Keratinocyte (primary cell): Measurements from ENCODE around the gene AIG1. TPM values are rescaled to one million over a fixed set of nuclear protein-coding genes. Genes with fewer than 3 reads are reported as not detected.
A peak's percentile ranks its signal among the peaks of the same experiment; 100 is the strongest.

Source experiments
- DNase-seq: peaks from one replicate; pipeline ENCODE4 v3.0.0-alpha.2; 2011; ENCODE audit warnings: low read depth, missing footprints, low spot score
- FAIRE-seq: peaks from 2 replicates; lab custom pipeline; 2011; peaks lifted over from hg19 to GRCh38; lab: Jason Lieb, UNC
- H2AFZ ChIP-seq: 2 replicates; pipeline ENCODE4 v1.6.0; 2012; ENCODE audit warnings: low read length, control low read depth, inconsistent platforms; ENCODE audit not compliant: control insufficient read depth
- H3K27ac ChIP-seq: 2 replicates; pipeline ENCODE4 v1.5.1; 2011; ENCODE audit warnings: low read length; ENCODE audit not compliant: control insufficient read depth, insufficient read depth
- H3K27me3 ChIP-seq: 3 replicates; pipeline ENCODE4 v1.6.0; 2011; ENCODE audit warnings: low read length; ENCODE audit not compliant: control insufficient read depth, insufficient read depth; ENCODE audit errors: extremely low read depth
- H3K36me3 ChIP-seq, 2 experiments: 2 replicates in 1 of 2; 3 replicates in 1 of 2; pipeline ENCODE4 v1.5.1; 2011; ENCODE audit warnings: low read length in 2 of 2, mild to moderate bottlenecking in 1 of 2; ENCODE audit not compliant: control insufficient read depth in 2 of 2, insufficient read depth in 2 of 2; ENCODE audit errors: extremely low read depth in 1 of 2
- H3K4me1 ChIP-seq: 3 replicates; pipeline ENCODE4 v1.5.1; 2011; ENCODE audit warnings: low read length; ENCODE audit not compliant: control insufficient read depth, insufficient read depth; ENCODE audit errors: extremely low read depth
- H3K4me2 ChIP-seq: 3 replicates; pipeline ENCODE4 v1.6.0; 2011; ENCODE audit warnings: low read depth, low read length; ENCODE audit not compliant: control insufficient read depth, insufficient read depth; ENCODE audit errors: extremely low read depth
- H3K4me3 ChIP-seq, 3 experiments: fragments of 200-600 bp in 1 of 3; sonication (generic) in 1 of 3; 2 replicates in 2 of 3; 3 replicates in 1 of 3; pipeline ENCODE4 v1.5.1; 2011 to 2016; ENCODE audit warnings: low read length in 3 of 3, mild to moderate bottlenecking in 3 of 3, control low read depth in 2 of 3, inconsistent platforms in 1 of 3, low read depth in 1 of 3, mixed read lengths in 1 of 3, mixed run types in 1 of 3, moderate library complexity in 1 of 3; ENCODE audit not compliant: control insufficient read depth in 2 of 3, insufficient read depth in 2 of 3; ENCODE audit errors: extremely low read depth in 1 of 3
- H3K79me2 ChIP-seq: 2 replicates; pipeline ENCODE4 v1.6.0; 2012; ENCODE audit warnings: low read length; ENCODE audit not compliant: control insufficient read depth, insufficient read depth
- H3K9ac ChIP-seq: 3 replicates; pipeline ENCODE4 v1.6.0; 2011; ENCODE audit warnings: low read length; ENCODE audit not compliant: control insufficient read depth, insufficient read depth; ENCODE audit errors: extremely low read depth
- H3K9me1 ChIP-seq: 3 replicates; pipeline ENCODE4 v1.6.0; 2011; ENCODE audit warnings: low read length; ENCODE audit not compliant: control insufficient read depth, insufficient read depth; ENCODE audit errors: extremely low read depth
- H3K9me3 ChIP-seq: 2 replicates; pipeline ENCODE4 v1.5.1; 2012; ENCODE audit warnings: low read depth, low read length; ENCODE audit not compliant: control insufficient read depth
- H4K20me1 ChIP-seq: 3 replicates; pipeline ENCODE4 v1.6.0; 2011; ENCODE audit warnings: low read length; ENCODE audit not compliant: control insufficient read depth, insufficient read depth; ENCODE audit errors: extremely low read depth
- EZH2 ChIP-seq: IDR thresholded peaks from one replicate; pipeline ENCODE4 v1.6.1; 2012; ENCODE audit warnings: inconsistent platforms, mild to moderate bottlenecking, low read length, moderate library complexity
- dilution Hi-C: fragments of 300-500 bp; cut with MboI; formaldehyde crosslinking; loops from one replicate; pipeline ENCODE4 v1.7.0; 2020; ENCODE audit warnings: low sequenced_read_pairs; ENCODE audit not compliant: extremely low pct_ligation_motif_present
- polyA plus RNA-seq, 5 experiments: library from polyadenylated mRNA; depleted of rRNA in 3 of 5; stranded (reverse) in 3 of 5; stranded (forward) in 1 of 5; unstranded in 1 of 5; fragments of >200 nt; gene quantifications; 1 replicate in 1 of 5; 2 replicates in 3 of 5; 3 replicates in 1 of 5; pipeline versions ENCODE4 v1.2.1 to v1.2.3, GENCODE V29; 2011 to 2012; ENCODE audit warnings: missing spikeins in 2 of 5, low read depth in 1 of 5, low replicate concordance in 1 of 5
- TF ChIP-seq, protein P1 (sequence below), 3 experiments: IDR thresholded peaks in 1 of 3; conservative IDR thresholded peaks in 1 of 3; optimal IDR thresholded peaks in 1 of 3; 2 replicates in 2 of 3; 3 replicates in 1 of 3; pipeline versions ENCODE3 to v1.5.1; 2011; ENCODE audit warnings: low read length in 3 of 3, mild to moderate bottlenecking in 3 of 3, moderate library complexity in 2 of 3, control low read depth in 1 of 3, inconsistent platforms in 1 of 3; ENCODE audit not compliant: insufficient read depth in 2 of 3; ENCODE audit errors: extremely low read depth in 1 of 3

AIG1 gene
- polyA plus RNA-seq, 1 donor (not counting 4 experiments of a cell fraction or from before 2014, with no cell fraction given) = 77.1 TPM

DNA sequence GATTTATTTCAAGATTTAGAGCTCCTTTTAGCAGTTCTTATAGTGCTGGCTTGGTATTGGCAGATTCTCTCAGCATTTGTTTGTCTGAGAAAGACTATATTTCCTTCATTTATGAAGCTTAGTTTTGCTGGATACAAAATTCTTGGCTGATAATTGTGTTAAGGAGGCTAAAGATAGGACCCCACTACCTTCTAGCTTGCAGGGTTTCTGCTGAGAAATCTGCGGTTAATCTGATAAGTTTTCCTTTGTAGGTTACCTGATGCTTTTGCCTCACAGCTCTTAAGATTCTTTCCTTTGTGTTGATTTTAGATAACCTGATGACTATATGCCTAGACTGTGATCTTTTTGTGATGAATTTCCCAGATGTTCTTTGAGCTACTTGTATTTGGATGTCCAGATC lies 114.3 kb downstream of the AIG1 start:
- no peak for TF ChIP-seq EZH2
- TF ChIP-seq, protein P1, sequence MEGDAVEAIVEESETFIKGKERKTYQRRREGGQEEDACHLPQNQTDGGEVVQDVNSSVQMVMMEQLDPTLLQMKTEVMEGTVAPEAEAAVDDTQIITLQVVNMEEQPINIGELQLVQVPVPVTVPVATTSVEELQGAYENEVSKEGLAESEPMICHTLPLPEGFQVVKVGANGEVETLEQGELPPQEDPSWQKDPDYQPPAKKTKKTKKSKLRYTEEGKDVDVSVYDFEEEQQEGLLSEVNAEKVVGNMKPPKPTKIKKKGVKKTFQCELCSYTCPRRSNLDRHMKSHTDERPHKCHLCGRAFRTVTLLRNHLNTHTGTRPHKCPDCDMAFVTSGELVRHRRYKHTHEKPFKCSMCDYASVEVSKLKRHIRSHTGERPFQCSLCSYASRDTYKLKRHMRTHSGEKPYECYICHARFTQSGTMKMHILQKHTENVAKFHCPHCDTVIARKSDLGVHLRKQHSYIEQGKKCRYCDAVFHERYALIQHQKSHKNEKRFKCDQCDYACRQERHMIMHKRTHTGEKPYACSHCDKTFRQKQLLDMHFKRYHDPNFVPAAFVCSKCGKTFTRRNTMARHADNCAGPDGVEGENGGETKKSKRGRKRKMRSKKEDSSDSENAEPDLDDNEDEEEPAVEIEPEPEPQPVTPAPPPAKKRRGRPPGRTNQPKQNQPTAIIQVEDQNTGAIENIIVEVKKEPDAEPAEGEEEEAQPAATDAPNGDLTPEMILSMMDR (optimal IDR thresholded peaks at IDR 0.05 in 1 of 3, IDR thresholded peaks at IDR 0.05 in 1 of 3, conservative IDR thresholded peaks at IDR 0.05 in 1 of 3; ENCODE audit: extremely low read depth in 1 of 3, insufficient read depth in 2 of 3, low read length in 3 of 3) = no peak
- Histone ChIP-seq H3K9ac (no peak overlapping the region), H3K4me2 (no peak overlapping the region), H3K9me1 (no peaks in the 10 kb centered on the region), H4K20me1 (no peaks in the 10 kb centered on the region), H3K27me3 (no peaks in the 10 kb centered on the region), H3K79me2 (peaks cover 10% of the 10 kb centered on the region), H2AFZ (no peak overlapping the region), H3K4me3 (no peak overlapping the region), H3K4me1 (peaks cover 18% of the 10 kb centered on the region), H3K36me3 (peaks cover 0 to 7% of the 10 kb centered on the region in 2 experiments), H3K9me3 (no peaks in the 10 kb centered on the region), H3K27ac (no peak overlapping the region)
- DNase-seq = no peak
- no peak for FAIRE-seq
- dilution Hi-C loops = no loop called here

DNA sequence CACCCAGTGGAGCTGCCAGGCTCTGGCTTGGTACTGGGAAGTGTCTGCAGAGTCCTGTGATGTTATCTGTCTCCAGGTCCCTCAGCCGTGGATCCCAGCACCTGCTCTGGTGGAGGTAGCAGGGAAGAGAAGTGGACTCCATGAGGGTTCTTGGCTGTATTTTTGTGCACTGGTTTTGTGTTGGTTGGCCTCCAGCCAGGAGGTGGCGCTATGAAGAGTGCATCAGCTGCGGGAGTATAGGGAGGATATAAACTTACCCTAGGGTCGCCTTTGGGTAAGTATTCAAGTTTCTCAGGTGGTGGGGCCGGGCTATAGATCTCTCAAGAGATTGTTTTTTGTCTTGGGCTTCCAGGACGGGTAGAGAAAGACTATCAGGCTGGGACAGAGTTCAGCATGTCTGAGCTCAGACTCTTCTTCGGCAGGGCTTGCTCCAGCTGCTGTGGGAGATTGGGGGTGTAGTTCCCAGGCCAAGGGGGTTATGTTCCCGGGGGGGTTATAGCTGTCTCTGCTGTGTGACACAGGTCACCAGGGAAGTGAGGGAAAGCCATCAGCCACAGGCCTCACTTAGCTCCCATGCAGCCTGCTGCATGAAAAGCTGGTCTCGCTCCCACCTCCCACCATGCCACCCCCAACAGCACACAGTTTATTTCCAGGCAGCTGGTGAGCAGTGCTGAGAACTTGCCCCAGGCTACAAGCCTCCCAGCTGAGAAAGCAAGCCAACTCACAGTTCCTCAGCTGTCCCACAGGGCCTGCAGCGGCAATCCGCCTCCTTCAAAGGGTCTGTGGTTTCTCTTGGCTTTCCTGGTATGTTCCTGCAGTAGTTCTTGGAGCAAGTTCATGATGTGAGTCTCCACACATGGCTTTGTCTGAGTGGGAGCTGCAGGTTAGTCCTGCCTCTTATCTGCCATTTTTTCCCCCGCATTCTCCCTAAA lies 115.7 kb downstream of the AIG1 start:
- H3K9me3 ChIP-seq = no peaks in the 10 kb centered on the region
- peak overlapping the region; percentile 62 for H3K9ac ChIP-seq
- H3K9me1 ChIP-seq = no peaks in the 10 kb centered on the region
- H2AFZ ChIP-seq = peak overlapping the region; percentile 63
- dilution Hi-C loops = no loop called here
- no peaks in the 10 kb centered on the region for H3K27me3 ChIP-seq
- H3K4me1 ChIP-seq = peaks cover 18% of the 10 kb centered on the region
- peaks cover 10% of the 10 kb centered on the region for H3K79me2 ChIP-seq
- peak overlapping the region in 2 of 3 experiments; percentile 25 to 33 for H3K4me3 ChIP-seq
- H4K20me1 ChIP-seq = no peaks in the 10 kb centered on the region
- no peak for TF ChIP-seq EZH2
- TF ChIP-seq, protein P1 (optimal IDR thresholded peaks at IDR 0.05 in 1 of 3, IDR thresholded peaks at IDR 0.05 in 1 of 3, conservative IDR thresholded peaks at IDR 0.05 in 1 of 3; ENCODE audit: extremely low read depth in 1 of 3, insufficient read depth in 2 of 3, low read length in 3 of 3) = peak; percentile 9 to 57 (median 41)
- peak overlapping the region; percentile 79 for H3K4me2 ChIP-seq
- FAIRE-seq (peak; percentile 96), DNase-seq (peak; percentile 50)
- peaks cover 0 to 7% of the 10 kb centered on the region in 2 experiments for H3K36me3 ChIP-seq
- peak overlapping the region; percentile 73 for H3K27ac ChIP-seq
